ENCODE results near the gene DLGAP1. TPM values are rescaled to one million over a fixed set of nuclear protein-coding genes. Genes with fewer than 3 reads are reported as not detected.

Gene DLGAP1
- total and polyA plus RNA-seq, 2 of the 8 experiments (the other 6 are each of a cell fraction or from before 2014, with no cell fraction given) = 11.8 to 16.9 TPM

DNA sequence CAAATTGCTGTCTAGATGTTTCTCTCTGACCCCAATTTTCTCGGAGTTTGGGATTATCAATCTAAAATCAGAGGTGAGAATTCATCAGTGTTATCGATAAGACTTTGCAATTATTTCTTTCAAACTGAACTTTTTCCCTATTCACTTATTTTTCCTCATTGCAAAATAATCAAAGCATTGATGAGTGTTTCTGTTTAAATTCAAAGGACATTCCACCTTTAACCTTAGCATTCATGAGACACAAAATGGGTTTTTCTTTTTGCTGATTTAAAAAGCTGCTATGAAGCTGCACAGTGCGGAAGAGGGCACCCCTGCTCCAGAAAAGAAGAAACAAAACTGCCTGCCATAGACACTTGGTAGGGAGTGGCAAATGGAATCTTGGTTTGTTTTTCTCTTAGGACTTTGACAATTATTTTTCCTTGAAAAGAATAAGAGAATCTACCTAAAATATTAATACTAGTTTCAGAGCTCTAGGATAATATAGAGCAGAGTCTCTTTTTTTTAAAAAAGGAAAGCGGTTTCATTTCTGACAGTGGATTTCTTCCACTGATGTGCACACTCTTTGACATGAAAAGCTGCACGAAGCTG is 801.8 kb downstream of the DLGAP1 start:
- Histone ChIP-seq H4K91ac (replicated peaks; ENCODE audit: insufficient read length, low read length) (peak overlapping the region; percentile 59), H3K27ac (ENCODE audit: low read depth, low read length) (no peak overlapping the region), H3K9me3 (ENCODE audit: insufficient read depth in 2 of 2, low read depth in 1 of 2, low read length in 1 of 2) (no peaks in the 10 kb centered on the region), H3K23me2 (ENCODE audit: low read depth, low read length) (no peaks in the 10 kb centered on the region), H4K8ac (ENCODE audit: extremely low read depth, insufficient read depth, low read length) (no peak overlapping the region), H3K56ac (replicated peaks; ENCODE audit: insufficient read length, low read depth, low read length) (no peak overlapping the region), H3K9ac (replicated peaks in 1 of 4; ENCODE audit: extremely low read depth in 1 of 4, low read depth in 3 of 4, low read length in 3 of 4) (no peak overlapping the region), H3K36me3 (ENCODE audit: control insufficient read depth in 2 of 4, insufficient read depth in 4 of 4, low read length in 3 of 4) (no peaks in the 10 kb centered on the region), H4K5ac (ENCODE audit: insufficient read length, low read depth, low read length) (no peak overlapping the region), H2AK5ac (ENCODE audit: low read depth, low read length) (0 out of 2 replicates have a peak overlapping the region, but pooled peaks have one; percentile 54), H2BK15ac (ENCODE audit: low read length) (no peak overlapping the region), H2BK120ac (replicated peaks; ENCODE audit: low read depth, low read length) (no peak overlapping the region), H3K14ac (ENCODE audit: insufficient read length) (no peak overlapping the region), H3K4ac (replicated peaks; ENCODE audit: insufficient read length, low read depth, low read length) (no peak overlapping the region), H3K79me1 (ENCODE audit: low read depth, low read length) (no peaks in the 10 kb centered on the region), H3K27me3 (replicated peaks in 1 of 4; ENCODE audit: control insufficient read depth in 3 of 4, extremely low read depth in 1 of 4, insufficient read depth in 3 of 4, low read length in 3 of 4) (no peaks in the 10 kb centered on the region), H4K20me1 (replicated peaks in 1 of 2; ENCODE audit: control insufficient read depth in 1 of 2, insufficient read depth in 2 of 2, low read length in 2 of 2) (no peaks in the 10 kb centered on the region), H3K18ac (ENCODE audit: extremely low read depth, low read length) (no peak overlapping the region), H2BK20ac (ENCODE audit: low read length) (no peak overlapping the region), H3K4me1 (replicated peaks in 1 of 4; ENCODE audit: control insufficient read depth in 3 of 4, insufficient read depth in 4 of 4, low read length in 3 of 4) (peaks cover 0 to 9% (median 4%) of the 10 kb centered on the region in 4 experiments; a peak in 6 of 7 replicates), H2BK12ac (ENCODE audit: low read depth, low read length) (no peak overlapping the region), H3K79me2 (ENCODE audit: control insufficient read depth in 1 of 2, insufficient read depth in 2 of 2, low read length in 2 of 2) (no peaks in the 10 kb centered on the region), H3K4me2 (ENCODE audit: insufficient read depth in 1 of 2, low read depth in 2 of 2, low read length in 2 of 2) (no peak overlapping the region), H2BK5ac (ENCODE audit: low read depth, low read length) (peak overlapping the region; percentile 47; the same call in 1 of the 2 replicates), H3K4me3 (ENCODE audit: extremely low read depth in 1 of 4, insufficient read depth in 2 of 4, low read depth in 3 of 4, low read length in 4 of 4) (no peak overlapping the region), H2AFZ (ENCODE audit: low read length) (no peak overlapping the region), H3K23ac (ENCODE audit: insufficient read length) (no peak overlapping the region)
- FAIRE-seq (no peak), DNase-seq (ENCODE audit: low read depth in 1 of 2, low spot score in 2 of 2) (no peak)
- 84% methylated on average over 5 of the region's 5 CpGs; no CpG with 5 or more reads in 1 of the 2 experiments for WGBS, 2 experiments (ENCODE audit: extremely low coverage in 1 of 2, insufficient coverage in 1 of 2, insufficient read length in 1 of 2, insufficient replicate concordance in 2 of 2, low coverage in 1 of 2, low lambda C conversion rate in 2 of 2, missing lambda C conversion rate in 1 of 2)
- ChIA-PET POLR2A (ENCODE audit: partially characterized antibody) (interaction anchor here (0.8 to 6.3 kb wide), 4 partner anchors 11 to 68 kb away, joined by 3 to 37 read pairs (median 5); no protein-coding TSS in a partner anchor), CTCF (ENCODE audit: partially characterized antibody) (interaction anchor here (0.6 to 2.1 kb wide), 5 partner anchors 9 to 407 kb away, joined by 3 to 6 read pairs (median 3); no protein-coding TSS in a partner anchor)
- no peak for TF ChIP-seq SIN3A (conservative IDR thresholded peaks at IDR 0.05 in 1 of 2, IDR thresholded peaks at IDR 0.05 in 1 of 2; ENCODE audit: low read depth in 1 of 2, low read length in 2 of 2)
- no peak for TF ChIP-seq NRF1 (IDR thresholded peaks at IDR 0.05; ENCODE audit: low read depth, low read length)
- TF ChIP-seq SIX5 (IDR thresholded peaks at IDR 0.05; ENCODE audit: low read depth, low read length) = no peak
- TF ChIP-seq TAF1 (IDR thresholded peaks at IDR 0.05; ENCODE audit: low read depth, low read length) = no peak
- no peak for TF ChIP-seq HDAC2 (IDR thresholded peaks at IDR 0.05; ENCODE audit: borderline replicate concordance in 1 of 2, low read depth in 2 of 2, low read length in 2 of 2)
- TF ChIP-seq RAD21 (IDR thresholded peaks at IDR 0.05 in 1 of 2, conservative IDR thresholded peaks at IDR 0.05 in 1 of 2; ENCODE audit: low read depth in 2 of 2, low read length in 2 of 2) = no peak
- TF ChIP-seq KDM4A (IDR thresholded peaks at IDR 0.05; ENCODE audit: low read depth, low read length, severe bottlenecking) = no peak
- no peak for TF ChIP-seq SP1 (IDR thresholded peaks at IDR 0.05; ENCODE audit: low read depth, low read length)
- TF ChIP-seq, protein P1, sequence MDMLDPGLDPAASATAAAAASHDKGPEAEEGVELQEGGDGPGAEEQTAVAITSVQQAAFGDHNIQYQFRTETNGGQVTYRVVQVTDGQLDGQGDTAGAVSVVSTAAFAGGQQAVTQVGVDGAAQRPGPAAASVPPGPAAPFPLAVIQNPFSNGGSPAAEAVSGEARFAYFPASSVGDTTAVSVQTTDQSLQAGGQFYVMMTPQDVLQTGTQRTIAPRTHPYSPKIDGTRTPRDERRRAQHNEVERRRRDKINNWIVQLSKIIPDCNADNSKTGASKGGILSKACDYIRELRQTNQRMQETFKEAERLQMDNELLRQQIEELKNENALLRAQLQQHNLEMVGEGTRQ (IDR thresholded peaks at IDR 0.05; ENCODE audit: low read length) = no peak
- TF ChIP-seq NANOG (IDR thresholded peaks at IDR 0.05; ENCODE audit: insufficient read depth, low read depth, low read length, poor library complexity, severe bottlenecking) = no peak
- TF ChIP-seq JUN (IDR thresholded peaks at IDR 0.05; ENCODE audit: low read depth, low read length) = no peak
